ENCODE measurements around the gene ST8SIA6.

The ST8SIA6 gene

DNA sequence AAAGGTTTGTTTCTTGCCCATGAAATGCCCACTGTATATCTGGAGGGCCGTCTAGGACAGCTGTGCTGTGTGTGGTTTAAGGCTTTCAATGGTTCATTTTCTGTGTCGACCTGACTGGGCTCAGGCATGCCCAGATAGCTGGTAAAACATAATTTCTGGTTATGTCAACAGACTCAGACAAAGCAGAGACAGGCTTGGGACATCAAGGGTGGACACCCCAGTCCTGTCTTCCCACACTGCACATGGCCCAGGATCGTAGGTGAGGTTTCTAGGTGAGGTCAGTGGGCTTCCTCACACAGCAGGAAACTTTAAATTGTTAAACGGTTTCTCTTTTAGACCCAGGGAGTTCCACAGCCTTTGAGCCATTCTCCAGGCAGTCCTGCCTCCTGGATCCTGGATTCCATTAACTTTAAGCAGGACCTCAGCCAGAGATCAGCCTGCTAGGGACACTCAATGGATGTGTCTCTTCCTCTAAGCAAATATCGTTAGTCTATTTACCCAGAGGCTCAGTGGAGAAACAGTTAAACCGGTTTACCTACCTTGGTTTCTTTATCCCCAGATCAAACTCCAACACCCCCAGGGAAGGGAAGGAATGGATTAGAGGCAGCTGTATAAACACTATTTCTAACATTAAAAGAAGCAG, 66.4 kb downstream of the ST8SIA6 start:
- in situ Hi-C loops (cut with MboI; ENCODE audit: low sequenced_read_pairs), result no loop called here

DNA sequence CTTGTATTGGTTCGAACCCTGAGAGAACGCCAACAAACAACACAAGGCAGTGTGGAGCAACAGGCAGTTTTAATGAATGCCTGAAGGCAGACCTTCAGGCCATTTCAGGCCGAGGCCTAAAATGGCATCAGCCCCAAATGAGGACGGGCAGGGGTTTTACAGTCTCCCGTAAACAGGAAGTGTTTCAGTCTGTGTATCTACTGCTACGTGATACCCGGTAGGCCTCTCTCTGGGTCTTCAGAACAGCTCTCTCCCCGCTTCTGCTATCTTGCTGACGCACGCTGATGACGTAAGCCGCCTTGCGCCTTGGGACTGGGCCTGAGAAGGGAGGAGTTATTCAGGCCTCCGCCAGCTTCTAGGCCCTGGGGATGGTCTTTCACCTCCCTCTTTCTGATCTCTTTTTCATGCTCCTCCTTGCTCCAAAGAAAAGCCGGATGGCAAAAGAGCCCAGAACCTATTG, 67.7 kb downstream of the ST8SIA6 start:
- in situ Hi-C loops (cut with MboI; ENCODE audit: low sequenced_read_pairs), result no loop called here

DNA sequence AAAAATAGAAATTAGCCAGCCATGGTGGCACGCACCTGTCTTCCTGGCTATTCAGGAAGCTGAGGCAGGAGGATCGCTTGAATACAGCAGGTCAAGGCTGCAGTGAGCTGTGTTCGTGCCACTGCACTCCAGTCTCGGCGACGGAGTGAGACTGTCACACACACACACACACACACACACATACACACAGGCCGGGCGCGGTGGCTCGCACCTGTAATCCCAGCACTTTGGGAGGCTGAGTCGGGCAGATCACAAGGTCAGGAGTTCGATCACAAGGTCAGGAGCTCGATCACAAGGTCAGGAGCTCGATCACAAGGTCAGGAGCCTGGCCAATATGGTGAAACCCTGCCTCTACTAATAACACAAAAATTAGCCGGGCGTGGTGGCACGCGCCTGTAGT, 68.4 kb downstream of the ST8SIA6 start:
- in situ Hi-C loops (cut with MboI; ENCODE audit: low sequenced_read_pairs), result no loop called here

DNA sequence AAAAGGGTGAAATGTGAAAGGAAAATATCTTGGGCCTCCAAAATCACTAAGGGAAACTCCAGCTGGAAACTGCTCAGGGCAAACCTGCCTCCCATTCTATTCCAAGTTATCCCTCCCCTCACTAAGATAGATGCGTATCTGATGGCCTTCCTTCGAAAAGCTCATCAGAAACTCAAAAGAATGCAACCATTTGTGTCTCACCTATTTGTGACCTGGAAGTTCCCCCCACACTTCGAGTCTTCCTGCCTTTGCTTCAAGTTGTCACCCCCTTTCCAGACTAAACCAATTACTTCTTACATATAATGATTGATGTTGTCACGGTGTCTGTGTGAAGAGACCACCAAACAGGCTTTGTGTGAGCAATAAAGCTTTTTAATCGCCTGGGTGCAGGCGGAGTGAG, 69.3 kb downstream of the ST8SIA6 start:
- in situ Hi-C loops (cut with MboI; ENCODE audit: low sequenced_read_pairs), result no loop called here

DNA sequence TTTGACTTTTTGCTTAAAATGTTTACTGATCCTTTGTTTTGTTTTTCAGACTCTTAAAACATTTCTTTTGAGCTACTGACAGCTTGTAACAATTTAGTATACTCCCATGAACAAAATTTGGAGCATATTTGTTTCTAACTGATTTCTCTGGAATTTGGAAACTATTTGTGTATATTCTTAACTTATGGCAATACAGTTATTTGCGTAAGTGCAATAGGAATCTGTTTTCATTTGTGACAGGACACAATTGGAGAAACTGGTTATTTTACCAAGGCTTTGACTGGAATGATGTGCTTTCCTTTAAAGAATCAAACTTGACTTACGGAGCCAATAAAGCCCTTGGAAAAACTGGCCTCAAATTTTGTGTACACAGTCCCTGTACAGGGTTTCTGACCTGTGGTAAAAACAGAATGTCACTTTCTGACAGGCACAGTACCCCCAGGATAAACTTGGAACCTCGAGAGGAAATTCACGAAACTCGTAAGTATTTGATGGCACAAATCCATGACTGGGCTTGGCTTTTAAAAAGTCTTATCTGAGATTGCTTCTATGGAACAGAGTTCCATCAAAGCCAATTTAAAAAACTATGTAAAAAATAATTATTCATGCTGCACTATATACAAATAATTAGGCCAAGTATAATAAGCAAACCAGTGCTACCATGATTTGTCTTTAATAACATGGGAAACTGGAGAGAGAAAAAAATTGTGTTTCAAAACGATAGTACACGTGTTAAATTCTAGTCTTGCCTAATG, 70.4 kb downstream of the ST8SIA6 start:
- in situ Hi-C loops (cut with MboI; ENCODE audit: low sequenced_read_pairs), result no loop called here

DNA sequence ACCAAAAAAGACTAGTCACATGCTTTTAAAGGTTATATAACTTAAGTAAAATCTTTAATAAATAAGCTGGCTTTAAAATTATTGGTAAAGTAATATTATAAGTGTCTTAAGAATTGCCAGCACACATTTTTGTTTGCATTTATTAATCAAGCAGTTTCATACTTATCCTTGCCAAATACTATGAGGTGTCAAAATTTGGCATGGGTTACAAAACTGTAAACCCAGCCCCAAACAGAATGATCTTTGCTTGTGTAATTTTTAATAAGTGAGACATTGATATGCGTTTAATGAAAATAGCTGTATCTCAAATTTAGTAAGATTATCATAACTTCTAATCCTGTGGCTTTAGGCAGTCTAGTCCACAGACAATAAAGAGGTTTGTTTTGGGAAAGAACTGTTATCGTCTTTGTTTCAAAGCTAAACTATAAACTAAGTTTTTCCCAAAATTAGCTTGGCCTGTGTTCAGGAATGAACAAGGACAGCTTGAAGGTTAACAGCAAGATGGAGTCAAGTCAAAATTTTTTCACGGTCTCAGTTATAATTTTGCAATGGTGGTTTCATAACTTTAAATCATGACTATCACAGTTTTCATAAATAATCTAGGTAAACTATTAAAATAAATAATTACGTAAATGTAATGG, 72.8 kb downstream of the ST8SIA6 start:
- in situ Hi-C loops (cut with MboI; ENCODE audit: low sequenced_read_pairs), result no loop called here

DNA sequence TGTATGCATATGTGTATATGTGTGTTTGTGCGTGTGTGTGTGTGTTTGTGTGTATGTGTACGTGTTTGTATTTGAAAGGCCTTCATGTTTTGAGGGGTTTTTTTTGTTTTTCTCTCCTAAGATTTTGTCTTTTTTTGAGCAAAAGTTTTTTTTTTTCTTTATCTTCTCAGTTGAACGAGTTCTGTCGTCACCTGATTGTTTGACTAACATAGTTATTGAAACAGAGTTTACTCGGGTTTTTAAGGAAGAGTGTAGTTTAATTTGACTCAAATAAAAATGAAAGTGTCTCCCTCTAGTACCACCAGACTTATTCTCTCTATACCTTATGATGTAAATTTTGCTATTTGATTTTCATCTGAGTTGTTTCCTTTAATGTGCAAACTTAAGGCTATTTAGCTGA, 73.5 kb downstream of the ST8SIA6 start:
- in situ Hi-C loops (cut with MboI; ENCODE audit: low sequenced_read_pairs), result no loop called here

DNA sequence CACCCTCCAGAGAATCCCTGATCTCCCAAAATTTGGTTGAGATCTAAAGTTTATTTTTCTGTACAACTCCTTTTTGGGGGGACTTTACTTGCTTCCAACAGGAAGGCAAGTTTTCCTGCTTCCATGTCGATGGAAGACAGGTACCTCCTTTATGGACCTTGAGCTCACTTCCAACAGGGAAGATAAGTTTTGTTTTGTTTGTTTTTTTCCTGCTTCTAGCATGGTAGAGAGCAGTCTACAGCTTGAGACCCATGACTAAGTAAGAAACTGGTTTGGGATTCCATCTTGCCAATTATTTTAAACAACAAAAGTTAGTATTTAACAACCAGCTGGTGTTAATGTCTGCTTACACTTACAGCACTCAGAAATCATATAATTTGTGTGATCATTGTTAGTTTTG, 74.4 kb downstream of the ST8SIA6 start:
- in situ Hi-C loops (cut with MboI; ENCODE audit: low sequenced_read_pairs), result no loop called here

DNA sequence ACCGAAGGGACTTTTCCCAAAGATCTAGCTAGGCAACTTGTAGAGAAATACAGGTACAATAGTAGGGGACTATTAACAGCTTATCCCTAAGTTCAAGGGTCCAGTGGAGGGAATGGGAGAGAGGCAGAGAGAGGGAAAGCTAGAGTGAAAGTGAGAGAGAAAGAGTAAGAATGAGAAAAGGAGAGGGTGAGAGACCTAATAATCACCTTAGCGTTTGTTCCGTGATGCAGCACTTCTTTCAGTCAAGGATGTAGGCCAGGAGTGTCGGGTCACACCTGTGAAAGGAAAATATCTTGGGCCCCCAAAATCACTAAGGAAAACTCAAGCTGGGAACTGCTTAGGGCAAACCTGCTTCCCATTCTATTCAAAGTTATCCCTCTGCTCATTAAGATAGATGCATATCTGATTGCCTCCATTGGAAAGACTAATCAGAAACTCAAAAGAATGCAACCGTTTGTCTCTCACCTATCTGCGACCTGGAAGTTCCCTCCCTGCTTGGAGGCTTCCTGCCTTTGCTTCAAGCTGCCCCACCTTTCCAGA, 75.2 kb downstream of the ST8SIA6 start:
- in situ Hi-C loops (cut with MboI; ENCODE audit: low sequenced_read_pairs), result no loop called here

DNA sequence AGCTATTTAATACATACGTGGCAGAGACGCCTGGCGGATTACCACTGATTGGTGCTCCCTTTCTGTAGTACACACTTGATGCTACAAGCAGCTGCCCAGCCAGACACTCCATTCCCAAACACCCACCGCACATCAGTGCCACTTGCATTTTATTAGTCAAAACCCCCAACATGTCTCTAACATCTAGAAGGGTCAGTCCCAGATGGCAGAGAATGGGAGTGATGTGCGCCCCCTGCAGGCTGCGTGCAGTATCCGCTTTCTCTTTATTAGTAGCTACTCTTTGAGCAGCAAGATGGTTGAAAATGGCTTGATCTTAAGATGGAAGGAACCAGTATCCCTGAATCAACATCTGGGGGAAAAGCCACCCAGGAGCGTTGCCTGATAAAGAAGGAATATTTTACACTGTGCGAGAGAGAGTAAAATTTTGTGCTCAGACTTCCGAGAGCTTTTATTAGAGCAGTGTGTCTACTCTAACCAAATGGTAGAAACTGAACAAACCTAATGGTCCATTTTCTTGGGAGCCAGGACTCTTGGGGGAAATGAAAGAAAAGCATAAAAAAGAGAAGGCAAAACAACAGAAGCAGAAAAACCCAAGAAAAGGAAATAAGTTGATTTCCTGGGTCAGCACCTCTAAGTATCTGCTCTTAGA, 78.3 kb downstream of the ST8SIA6 start:
- in situ Hi-C loops (cut with MboI; ENCODE audit: low sequenced_read_pairs), result no loop called here

DNA sequence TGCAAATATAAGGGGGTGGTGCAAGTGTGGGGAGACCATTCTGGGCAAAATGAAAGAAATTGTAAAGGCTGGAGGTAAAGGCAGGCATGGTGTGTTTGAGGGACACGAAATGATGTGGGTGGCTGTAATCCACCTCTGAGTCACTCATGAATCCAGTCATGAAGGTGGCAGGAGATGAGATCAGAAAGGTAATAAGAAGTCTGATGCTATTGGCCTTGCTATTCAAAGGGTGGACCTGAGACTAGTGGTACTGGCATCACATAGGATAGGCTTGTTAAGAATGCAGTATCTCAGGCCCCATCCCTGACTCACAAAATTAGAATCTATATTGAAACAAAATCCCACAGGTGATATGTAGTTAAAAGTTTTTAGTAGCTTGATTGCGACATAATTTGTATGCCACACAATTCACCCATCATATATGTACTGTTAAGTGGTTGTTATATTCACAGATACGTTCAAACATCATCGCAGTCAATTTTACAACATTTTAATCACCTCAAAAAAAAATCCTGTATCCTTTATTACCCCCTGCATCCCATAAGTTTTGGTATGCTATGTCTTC, 85.6 kb downstream of the ST8SIA6 start:
- in situ Hi-C loops (cut with MboI; ENCODE audit: low sequenced_read_pairs), result no loop called here

DNA sequence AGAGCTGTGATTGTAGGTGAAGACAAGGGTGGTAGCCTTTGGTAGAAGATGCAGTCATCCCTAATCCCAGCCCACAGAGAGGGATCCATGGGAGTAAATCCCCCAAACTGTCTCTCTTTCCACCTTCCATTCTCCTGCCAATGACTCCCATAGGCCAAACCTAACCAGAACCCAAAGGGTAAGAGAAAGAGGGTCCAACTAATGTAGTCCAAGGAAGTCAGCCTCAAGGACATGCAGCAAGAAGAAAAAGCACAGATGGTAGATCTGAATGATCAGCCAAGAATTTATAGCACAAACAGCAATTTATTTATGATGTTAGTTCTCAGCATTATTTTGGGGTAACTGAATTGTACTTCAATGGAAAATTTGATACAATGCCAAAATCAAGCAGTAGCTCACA, 87.7 kb downstream of the ST8SIA6 start:
- in situ Hi-C loops (cut with MboI; ENCODE audit: low sequenced_read_pairs), result no loop called here

DNA sequence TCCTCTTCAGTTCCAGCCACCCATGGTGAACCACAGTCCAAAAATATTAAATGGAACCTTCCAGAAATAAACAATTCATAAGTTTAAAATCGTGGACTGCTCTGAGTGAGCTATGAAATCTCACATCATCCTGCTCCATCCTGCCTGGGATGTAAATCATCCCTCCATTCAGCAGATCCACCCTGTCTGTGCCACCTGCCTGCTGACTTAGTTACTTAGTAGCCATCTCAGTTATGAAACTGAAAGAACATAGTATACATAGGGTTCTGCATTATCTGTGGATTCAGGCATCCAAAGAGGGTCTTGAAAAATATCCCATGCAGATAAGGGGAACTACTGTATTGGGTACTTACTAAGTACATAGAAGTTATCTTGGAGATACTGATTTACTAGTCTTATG, 89.0 kb downstream of the ST8SIA6 start:
- in situ Hi-C loops (cut with MboI; ENCODE audit: low sequenced_read_pairs), result no loop called here

DNA sequence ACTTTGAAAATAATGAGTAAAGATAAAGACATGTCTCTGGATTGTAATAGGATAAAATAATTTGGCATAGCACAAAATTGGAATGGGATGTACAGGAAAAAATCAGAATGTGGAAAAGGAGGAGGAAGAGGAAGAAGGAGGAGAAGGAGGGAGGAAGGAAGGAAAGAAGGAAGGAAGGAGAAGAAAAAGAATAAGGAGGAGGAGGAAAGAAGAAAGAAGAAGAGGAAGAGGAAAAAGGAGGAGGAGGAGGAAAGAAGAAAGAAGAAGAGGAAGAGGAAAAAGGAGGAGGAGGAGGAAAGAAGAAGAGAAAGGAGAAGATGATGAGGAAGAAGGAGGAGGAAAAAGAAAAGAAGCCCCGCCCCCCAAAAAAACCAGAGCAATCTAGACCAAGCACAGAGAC, 95.9 kb downstream of the ST8SIA6 start:
- in situ Hi-C loops (cut with MboI; ENCODE audit: low sequenced_read_pairs), result no loop called here

DNA sequence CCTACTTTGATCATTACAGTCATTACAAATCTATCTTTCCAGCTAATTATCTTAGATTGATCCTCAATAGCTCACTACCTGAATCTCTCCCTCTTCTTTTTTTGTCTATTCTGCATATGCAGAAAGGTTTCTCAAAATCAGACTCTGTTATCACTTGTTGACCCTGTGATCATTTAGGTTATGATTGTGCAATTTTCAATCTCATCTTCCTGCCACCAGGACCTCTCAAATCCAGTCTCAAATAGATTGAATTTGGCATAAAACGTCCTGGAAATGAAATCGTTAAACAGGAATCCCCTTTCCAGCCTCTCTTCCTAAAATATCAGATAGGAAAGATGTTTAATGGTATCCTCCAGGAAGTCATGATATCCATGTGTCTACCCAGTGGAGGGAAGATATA, 96.6 kb downstream of the ST8SIA6 start:
- in situ Hi-C loops (cut with MboI; ENCODE audit: low sequenced_read_pairs), result no loop called here

DNA sequence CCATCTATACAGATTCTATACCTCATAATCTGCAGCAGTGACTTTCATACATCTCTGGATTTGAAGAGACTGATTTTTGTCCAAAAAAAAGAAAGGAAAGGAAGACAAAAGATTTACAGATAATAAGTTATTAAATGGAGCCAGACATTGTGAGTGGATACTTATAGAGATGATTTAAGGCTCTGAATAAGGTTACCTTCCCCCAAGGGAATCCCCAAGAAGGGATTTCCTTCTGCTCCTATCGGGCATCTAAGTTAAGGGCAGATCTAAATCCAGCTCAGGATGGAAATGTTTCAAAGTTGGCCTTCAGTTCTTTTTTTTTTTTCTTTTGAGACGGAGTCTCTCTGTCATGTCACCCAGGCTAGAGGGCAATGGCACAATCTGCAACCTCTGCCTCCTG, 97.6 kb downstream of the ST8SIA6 start:
- in situ Hi-C loops (cut with MboI; ENCODE audit: low sequenced_read_pairs), result no loop called here

DNA sequence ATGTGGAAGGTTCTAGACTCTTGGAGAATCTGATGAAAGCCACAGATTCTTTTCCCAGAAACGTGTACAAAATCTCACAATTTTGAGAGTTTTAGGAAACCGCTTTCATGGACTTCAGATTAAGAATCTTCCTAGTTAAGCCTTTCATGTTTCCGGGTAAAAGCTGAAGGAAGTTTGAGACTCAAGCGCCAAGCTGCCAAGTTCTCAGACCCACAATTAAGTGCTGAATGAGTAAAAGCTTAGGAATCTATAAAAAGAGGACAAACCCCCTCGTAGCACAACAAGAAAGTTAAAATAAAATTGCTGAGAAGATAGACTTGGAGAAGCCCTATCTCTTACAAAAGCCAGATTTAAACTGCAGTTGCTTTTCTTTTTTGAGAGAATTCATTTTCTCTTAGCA, 99.6 kb downstream of the ST8SIA6 start:
- in situ Hi-C loops (cut with MboI; ENCODE audit: low sequenced_read_pairs), result no loop called here

DNA sequence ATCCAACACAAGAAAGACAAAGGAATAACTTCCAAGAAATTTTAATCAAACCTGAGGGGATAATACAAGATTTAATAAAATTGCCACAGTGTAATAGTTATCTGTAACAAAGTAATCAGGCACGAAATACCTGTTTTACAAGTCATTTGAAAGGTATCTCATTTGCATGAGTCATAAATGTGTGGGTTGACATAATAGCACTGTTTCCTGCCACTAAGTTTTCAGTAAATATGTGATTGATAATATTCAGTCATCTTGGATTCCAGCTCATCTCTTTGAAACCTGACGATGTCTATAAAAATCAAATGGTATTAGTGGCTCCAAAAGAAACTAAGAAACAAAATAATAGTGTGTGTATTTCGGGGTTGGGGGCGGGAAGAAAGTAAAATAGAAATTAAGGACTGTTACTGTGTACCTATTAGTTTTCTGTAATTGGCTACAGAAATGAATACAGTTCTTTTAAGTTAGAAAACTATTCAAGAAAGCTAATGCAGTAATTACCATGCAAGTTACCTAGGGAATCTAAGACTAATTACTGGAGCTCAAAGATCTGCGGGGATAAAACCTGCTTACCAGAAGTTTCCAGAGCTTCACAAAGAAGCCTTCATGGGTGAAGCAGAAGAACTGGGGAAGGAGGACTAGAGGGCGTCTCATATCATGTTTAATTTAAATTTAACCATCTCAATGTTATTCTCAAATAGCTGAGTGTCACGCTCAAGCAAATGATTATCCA, 100.7 kb downstream of the ST8SIA6 start:
- in situ Hi-C loops (cut with MboI; ENCODE audit: low sequenced_read_pairs), result no loop called here

DNA sequence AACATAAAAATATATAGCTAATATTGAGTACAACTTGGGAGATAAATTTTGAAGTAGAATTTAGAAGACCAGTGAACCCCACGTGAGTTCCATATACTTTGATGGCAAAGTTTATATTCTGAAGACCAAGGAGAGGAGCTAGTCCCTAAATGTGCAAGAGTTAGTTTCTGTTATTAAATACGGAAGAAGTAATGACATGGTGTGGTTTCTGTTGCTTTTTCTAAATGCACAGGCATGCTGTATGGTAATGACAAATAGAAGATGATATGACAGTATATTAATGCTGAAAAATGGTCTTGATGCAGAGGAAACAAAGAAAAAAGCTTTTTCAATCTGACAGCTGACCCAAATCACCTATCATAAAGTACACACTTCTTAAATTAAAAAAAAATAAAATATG, 101.8 kb downstream of the ST8SIA6 start:
- in situ Hi-C loops (cut with MboI; ENCODE audit: low sequenced_read_pairs), result no loop called here

DNA sequence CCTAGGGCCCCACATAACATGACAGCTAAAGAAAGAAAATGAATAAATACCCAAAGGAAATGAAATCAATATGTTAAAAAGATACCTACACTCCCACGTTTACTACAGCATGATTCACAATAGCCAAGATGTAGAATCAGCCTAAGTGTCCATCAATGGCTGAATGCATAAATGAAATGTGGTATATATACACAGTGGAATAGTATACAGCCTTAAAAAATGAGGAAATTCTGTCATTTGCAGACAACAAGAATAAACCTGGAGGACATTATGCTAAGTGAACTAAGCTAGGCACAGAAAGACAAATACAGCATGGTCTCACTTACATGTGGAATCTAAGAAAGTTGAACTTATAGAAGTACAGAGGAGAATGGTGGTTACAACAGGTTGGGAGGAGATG, 102.9 kb downstream of the ST8SIA6 start:
- in situ Hi-C loops (cut with MboI; ENCODE audit: low sequenced_read_pairs), result no loop called here

Data from hTERT RPE-1 (cell line).